Stimulated activated CD8-positive, alpha-beta memory T cell treated with anti-CD3 and anti-CD28 coated beads, Interleukin-12 subunit alpha, Interleukin-12 subunit beta, amount 100 ng/mL, for 1 hour (primary cell): ENCODE results near the gene PTGER1.

Experiments used
- DNase-seq: peaks from one replicate; pipeline ENCODE4 v3.0.0-alpha.2; 2020; ENCODE audit warnings: low read depth

Gene PTGER1

DNA sequence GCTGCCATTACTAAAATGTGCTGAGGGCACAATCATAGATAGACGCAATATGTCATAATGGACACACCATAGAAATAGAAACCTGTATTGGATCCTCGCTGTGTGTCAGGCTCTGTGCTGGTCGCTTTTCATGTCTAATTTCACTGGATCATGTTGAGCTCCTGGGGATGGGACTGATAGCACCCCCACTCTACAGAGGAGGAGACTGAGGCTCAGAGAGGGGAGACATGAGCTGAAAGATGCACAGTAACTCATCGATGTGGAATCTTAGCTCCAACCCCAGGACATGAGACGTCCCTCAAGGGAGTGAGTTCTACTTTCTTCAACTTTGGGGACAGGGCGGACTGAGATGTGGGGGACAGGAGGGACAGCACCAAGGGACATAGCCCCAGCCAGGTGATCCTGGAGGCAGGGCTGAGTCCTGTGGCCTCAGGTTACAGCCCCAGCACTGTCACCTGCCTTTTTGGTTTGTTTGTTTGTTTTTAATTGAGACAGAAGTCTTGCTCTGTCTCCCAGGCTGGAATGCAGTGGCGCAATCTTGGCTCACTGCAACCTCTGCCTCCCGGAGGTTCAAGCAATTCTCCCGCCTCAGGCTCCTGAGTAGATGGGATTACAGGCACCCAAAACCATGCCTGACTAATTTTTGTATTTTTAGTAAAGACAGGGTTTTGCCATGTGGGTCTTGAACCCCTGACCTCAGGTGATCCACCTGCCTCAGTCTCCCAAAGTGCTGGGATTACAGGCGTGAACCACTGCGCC is 27.4 kb upstream of the PTGER1 start:
- DNase-seq = no peak

DNA sequence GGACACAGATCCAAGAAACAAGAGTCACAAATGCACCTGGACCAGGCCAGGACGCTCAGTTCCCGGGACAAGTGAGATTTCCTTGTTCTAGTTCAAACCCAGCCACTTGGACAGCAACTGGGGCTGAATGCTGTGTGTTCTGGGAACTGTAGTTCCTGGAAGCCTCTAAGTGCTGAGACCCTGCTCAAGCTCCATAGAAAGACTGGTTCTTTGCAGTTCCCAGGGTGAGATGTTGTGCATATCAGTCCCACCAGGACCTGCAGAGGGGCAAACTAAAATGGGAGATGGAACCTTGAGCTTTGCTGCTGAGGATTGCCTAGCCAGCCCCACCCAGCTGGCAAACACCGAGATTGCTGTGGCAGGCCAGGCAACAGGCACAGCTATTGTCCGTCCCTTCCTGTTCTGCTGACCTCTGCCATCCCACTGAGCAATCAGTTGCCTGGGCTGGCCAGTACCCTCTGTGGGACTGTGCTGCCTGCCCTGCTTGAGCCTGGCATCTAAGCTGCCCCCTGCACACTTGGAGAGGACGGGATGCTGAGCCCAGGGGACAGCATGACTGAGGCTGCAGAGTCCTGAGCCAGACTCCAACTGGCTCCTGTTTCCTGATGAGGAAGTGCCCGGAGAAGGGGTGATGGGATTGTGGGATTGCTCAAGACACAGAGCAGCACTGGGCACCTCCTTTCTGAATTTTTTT is 22.2 kb upstream of the PTGER1 start:
- no peak for DNase-seq

DNA sequence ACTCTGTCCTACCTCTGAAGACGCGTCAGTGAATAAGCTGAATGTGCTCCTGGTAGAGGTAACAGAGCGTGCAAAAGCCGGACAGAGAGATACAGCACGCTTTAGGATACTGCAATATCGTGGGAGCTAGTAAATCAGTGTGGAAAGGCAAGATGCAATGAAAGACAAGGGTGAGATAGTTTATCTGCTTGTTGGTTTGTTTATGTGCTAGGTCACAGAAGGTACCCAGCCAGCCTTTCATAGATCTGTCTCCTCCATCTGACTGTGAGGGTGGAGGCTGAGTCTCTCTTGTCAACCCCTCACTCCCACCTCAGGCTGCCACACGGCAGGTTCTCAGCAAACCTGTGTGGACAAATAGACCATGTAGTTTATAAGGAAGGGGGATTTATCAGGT is 21.7 kb upstream of the PTGER1 start:
- no peak for DNase-seq

DNA sequence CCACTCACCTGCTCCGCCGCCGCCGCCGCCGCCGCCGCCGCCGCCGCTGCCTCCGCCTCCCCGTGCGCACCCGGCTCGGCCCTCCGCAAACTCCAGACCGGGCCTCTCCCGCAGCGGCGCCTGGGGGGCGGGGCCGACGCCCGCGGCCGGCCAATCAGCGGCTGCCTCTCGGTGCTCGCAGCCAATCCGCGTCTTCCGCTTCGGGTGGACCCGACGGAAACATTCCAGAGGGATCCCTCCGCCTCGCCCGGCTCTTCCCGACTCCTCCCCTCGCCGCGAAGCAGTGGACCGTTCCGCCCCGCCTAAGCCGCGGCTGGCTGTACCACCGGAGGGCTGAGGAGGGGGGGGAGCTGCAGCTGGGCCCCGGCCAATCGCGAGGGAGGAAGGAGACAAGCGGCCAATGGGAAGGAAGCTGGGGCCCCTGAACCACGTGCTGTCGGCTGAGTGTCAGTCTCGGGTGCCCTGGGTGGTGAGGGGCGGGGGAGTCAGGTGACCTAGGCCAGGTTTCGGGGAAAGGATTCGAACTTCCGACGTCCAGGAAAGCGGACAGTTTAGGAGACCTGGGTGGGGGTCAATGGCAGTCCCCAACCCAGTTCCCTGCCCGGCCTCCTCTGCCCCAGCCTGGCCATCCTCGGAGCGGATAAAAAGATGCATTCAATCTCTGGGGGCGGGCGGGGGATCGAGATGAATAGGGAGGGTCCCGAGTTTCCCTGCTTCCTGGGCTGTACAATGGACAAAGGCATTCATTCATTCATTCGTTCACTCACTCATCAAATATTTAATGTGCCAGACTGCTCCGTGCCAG is 21.1 kb upstream of the PTGER1 start, which contains the start of gene GIPC1:
Gene GIPC1 (minus strand): TSS at position 99 of the 805 bp plus-strand sequence. CDS start 13,151 bp downstream, outside the sequence.
- DNase-seq = peak; percentile 63

DNA sequence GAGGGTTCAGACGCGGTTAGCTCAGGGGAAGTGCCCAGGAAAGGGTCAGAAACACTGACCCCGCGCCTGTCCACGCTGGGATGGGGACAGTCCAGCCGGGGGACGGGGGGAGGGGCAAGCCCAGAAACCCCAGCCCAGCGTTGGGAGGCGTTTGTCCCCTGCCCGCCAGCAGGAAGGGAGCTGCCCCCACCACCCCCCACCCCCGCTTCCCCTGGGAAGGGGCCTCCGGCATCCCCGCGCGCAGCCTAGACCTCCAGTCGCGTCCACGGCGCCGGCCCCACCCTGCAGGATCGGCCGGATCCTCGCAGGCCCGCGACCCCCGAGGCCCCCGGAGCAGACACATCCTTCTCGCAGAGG is 20.5 kb upstream of the PTGER1 start:
- no peak for DNase-seq

DNA sequence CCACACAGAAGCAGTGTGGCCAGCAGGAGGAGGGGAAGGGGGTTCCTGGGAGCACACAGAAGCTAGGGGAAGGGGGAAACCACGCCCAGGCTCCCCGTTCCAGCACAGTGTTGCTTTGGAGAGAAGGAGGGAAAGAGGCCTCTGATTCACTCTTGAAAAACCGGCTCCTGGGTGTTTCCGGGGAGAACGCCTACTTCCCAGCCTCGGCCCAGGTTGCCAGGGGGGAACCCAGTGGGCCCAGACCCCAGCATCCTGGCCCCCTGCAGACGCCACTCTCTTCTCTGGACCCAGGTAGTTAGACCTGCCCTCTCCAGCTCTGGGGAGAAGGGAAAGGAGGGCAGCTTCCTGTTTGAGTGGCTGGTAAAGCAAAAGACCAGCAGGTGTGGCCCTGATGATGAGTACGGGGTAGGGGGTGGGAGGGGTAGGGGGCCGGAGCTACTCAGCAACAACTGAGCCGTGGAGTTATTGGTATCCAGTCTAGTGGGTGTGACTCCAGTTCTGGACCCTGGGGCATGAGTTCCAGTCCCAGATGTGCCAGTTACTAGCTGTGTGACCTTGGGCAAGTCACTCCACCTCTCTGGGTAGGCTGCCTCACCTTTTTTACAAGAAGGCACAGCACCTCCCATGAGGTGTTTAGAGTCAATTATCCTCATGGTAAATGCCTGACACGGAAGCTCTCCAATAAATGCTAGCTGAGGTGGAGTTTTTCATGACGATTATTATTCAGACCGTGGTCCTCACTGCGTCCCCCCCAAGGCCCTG is 19.9 kb upstream of the PTGER1 start:
- DNase-seq = no peak

DNA sequence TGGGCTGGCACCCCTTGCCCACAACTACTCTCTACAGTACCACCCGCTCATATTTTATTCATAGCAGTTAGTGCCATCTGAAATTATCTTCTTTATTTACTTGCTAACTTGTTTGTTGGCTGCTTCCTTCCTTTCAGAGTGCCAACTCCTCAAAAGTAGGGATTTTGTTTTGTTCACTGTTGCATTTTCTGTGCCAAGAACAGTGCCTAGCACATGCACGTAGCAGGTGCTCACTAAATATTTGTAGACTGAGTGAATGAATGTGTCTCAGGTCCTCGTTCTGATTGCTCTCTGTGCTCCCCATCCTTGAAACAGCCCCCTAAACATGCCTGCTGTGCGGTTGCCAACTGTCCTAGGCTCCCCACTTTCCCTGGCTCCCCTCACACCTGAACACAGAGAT is 19.3 kb upstream of the PTGER1 start:
- no peak for DNase-seq

DNA sequence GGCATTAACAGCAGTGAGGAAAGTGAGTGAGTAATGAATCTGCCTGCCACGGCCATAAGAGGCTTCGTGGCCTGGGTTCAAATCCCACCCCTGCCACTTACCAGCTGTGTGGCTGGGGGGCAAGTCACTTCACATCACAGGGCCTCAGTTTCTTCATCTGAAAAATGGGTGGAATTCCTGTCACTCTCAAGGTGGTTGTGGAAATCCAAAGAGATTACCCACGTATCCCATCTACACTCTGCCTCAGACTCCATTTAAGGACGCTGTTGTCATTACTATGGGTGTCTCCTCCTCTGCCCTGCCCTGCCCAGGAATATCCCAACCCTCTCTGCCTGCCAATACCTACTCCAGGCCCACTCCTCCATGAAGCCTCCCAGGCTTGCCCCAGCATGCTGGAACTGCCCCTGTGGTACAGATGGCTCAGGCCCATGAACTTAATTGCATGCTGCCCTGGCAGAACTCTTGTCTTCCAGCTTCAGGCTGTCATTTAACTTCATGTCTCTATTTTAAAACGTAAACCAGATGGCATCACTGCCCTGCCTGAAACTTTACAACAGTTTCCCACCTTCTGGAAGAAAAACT is 17.7 kb upstream of the PTGER1 start:
- no peak for DNase-seq

DNA sequence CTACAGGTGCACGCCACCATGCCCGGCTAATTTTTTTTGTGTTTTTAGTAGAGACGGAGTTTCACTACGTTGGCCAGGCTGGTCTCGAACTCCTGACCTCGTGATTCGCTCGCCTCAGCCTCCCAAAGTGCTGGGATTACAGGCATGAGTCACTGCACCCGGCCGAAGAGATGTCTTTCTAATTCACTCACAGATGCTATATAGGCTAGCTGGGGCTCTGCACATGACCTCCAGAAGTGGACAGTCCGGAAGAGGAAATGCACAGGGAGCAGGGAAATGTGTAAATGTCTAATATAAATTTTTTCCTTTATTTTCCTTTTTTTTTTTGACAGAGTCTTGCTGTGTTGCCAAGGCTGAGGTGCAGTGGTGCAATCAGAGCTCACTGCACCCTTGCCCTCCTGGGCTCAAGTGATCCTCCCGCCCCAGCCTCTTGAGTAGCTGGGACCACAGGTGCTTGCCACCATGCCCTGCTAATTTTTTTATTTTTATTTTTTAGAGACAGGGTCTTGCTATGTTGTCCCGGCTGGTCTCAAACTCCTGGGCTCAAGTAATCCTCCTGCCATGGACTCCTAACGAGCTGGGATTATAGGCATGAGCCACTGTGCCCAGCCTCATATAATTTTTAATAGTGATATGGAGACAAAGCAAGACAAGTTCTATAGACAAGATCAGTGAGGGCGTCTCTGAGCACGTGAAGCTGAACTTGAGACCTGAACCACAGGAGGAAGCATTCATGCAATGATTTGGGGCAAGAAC is 12.4 kb upstream of the PTGER1 start:
- no peak for DNase-seq

DNA sequence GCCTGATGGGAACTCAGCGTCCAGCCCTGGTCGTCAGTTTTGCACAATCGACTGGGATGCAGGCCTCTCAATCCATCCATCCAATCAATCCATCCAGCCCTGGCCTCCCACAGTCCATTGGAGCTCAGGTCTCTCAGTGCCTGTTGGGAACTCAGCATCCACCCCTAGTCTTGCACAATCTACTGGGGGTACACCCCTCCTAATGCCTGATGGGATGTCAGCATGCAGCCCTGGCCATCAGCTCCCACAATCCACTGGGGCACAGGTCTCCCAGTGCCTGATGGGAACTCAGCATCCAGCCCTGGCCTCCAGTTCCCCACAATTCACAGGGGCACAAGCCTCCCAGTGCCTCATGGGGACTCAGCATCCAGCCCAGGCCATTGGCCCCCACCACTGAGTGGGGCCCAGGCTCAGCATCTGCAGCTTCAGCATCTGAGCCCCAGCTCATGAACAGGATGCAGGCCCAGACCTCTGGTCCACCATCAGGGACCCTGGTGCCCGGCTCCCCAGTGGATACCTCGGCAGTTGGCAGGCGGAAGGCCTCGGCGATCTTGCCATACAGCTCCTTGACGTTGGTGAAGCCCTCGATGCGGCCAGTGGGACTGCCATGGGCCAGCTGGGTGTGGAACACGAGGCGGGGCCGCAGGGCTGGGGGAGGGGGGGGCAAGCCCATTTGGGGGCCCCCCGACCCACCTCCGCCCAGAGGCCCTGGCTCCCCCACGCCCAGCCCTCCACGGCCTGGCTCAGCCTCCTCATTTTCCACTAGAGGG is 7.2 kb upstream of the PTGER1 start:
- DNase-seq = no peak

DNA sequence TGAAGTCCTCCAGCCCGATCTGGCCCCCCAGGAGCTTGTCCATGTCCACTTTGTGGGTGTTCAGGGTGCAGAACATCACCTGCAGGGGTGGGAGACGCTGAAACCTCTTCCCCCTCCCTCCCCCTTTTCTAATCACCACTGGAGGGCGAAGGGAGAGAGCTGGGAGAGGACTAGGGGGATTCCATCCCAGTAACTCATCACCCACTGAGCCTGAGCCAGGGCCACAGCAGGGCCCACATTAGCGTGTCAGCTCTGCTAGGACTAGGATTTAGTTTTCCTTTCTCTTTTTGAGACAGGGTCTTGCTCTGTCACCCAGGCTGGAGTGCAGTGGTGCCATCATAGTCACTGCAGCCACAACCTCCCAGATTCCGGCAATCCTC is 5.5 kb upstream of the PTGER1 start:
- DNase-seq = no peak

DNA sequence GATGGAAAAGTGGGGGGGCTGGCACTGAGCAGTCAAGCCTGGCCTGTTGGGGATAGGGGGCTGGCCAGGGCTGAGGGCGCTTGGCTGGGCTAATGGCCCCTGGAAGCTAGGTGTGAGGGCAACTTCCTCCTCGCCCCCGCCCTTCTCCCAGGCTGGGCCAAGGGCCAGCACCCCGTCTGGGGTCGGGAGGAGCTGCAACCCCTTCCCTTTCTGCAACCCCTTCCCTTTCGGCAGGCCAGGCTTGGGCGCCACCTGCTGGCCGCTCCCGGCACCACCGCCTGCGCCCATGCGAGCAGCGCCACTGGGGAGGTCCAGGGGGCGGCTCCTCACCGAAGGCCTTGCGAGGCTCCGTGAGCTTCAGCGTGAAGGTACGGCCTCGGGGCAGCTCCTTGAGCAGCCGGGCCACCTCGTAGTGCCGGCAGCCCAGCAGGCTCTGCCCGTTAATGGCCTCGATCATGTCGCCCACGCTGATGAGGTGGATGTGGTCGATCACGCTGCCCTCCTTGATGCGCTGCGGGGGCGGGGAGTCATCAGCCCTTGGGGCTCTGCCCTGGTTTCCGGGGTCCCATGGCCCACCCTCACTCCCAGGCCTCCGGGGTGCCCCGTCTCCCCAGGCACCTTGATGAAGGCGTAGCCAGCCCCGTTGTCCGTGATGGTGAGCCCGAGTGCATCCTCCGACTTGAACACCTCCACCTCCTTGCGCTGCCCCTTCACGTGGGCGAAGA is 5.0 kb upstream of the PTGER1 start:
- peak; percentile 42 for DNase-seq

DNA sequence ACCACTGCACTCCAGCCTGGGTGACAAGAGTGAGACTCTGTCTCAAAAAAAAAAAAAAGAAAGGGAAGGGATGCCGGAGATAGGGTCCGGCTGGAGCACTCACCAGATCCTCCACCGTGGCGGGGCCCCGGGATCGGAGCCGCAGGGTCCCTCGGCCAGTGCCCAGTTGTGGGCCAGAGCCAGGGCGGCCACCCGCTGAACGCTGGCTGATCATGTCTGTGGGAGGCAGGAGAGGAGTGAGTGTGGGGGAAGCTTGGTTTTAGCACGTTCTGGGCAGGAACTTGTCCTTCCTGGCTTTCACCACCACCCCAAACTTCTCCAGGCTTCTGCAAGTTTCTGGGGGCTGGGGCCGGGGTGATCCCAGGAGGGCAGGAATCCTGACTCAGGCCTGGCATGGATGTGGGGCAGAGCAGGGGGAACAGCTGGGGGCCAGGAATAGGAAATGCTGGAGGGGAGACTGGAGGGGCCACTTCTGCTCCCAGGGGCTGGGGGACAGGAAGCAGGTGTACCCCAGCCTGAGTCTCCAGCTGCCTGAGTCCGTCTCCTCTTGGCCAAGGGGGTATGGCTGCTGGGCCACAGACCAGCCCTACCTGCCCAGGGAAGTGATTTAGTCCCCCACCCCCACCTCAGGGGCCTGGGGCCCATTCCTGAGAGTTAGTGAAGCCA is 4.3 kb upstream of the PTGER1 start:
- DNase-seq = no peak

DNA sequence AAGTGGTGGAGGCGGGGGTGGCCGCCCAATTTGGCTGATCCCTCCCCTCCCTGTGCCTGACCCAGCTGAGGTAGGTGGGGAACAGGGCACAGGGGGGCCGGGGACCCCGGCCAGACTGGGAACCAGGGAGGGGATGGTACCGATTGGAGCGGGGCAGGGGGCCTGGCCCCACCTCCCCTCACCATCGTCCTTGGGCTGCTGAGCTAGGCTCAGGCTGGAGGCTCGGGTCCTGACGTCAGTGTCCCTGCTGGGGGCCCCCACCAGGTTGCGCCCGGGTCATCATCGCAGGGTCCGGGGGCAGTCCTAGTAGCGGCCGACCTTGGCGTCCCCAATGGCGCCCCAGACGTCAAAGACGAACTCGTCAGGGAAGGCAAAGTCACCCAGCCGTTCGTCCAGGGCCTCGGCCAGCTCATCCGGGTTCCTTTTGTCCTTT is 3.0 kb upstream of the PTGER1 start:
- DNase-seq = no peak

DNA sequence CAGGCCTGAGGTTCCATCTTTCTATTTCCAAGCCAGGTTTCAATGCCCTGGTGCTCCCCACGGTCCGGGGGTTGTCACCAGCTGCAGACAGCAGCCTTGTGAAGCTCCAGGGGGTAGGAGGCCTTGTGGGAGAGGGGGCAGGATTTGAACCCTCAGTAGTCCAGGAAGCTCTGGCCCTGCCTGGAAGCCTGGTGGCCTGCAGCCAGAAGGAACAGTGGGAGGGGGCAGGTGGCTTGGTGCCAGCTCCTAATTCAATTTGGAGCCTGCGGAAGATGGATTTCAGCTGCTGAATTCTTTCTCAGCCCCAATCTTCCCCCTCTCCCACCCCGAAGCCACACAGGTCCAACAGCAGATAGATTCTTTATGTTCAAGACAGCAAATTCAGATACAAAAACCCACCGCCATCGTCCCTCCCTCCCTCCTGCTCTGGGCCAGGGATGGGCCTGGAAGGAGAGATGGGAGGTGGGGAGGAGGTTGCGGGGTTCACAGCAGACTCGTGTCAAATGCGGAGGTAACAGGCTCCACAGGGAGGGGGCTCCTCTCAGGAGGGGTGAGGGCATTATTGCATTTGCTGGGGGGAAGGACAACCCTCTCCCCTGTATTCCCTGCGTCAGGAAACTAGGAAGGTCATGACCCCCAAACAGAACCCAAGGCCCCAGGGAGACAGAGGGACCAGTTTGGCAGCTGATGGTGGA is 2.4 kb upstream of the PTGER1 start:
- no peak for DNase-seq

DNA sequence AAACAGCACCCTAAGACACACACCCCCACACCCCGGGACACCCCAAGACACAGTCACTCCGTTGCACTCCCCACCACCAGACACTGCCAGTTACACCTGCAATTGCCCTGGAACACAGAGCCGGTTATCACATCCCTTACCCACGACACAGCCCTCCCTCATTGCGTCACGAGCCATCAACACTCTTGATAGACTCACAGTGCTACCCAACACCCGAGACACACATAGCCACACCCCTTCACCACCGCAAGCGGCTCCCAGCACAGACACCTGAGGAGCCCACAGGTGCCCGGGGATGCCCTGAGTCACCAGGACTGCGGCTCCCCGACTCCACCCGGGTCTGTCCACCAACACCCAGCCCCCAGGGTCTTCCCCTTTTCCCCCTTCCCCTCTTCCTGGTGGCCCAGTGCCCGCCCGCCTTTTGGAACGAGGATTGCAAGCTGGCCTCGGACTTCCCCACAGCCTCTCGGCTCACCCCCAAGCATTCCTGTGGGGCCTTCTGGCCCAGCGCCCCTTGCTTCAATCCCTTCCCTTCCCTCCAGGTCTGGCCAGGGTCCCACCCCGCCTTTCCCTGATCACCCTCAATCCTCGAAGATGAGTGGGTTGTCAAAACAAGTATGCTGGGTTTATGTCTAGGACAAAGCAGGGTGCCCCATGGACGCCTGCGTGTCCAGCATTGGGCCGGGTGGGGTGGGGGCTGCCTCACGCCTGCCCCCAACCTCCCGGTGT is 1.7 kb upstream of the PTGER1 start:
- no peak for DNase-seq

DNA sequence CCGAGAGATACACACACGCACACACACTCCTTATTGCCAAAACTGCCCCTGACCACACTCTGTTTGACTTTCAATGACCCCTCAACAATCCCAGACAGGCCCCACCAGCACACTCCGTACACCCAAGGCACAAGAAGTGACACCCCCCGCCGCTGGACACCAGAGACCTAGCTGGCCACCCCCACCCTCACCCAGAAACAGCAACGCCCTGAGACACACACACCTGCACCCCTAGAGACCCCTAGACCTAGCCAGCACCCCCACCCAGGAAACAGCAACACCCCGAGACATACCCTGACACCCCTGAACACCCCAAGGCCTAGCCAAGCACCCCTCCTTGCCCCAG is 1.1 kb upstream of the PTGER1 start:
- DNase-seq = no peak

DNA sequence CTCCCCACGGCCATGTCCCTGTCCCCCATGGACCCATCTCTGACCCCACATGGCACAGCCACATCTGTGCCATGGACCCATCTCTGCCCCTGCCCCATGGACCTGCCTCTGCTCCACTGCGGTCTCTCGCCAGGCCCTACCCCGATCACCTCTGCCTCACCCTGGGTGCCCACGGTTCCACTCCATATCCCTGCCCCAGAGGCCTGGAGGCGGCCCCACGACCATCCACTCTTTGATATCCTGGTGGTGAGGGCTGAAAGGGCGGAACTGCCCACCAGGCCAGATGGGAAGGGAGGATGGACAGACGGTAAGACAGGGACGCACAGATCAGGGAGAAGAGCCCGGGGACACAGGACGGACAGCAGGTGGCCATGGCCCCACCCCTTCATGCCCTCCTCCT is 327 bp downstream of the PTGER1 start:
- DNase-seq = no peak
